ENCODE measurements around the gene DDA1. TPM values are rescaled to one million over a fixed set of nuclear protein-coding genes. Genes with fewer than 3 reads are reported as not detected.

Gene DDA1
- total RNA-seq, 6 experiments from 2014 or later, result 77.1 to 92.5 (median 83.4) TPM

GRCh38 chr19:17285415-17286135 lies 23.8 kb upstream of the DDA1 start:
- Mint-ChIP-seq H3K27me3 (ENCODE audit: insufficient read depth) (peaks cover 4% of the 10 kb centered on the region), H3K9me3 (no peaks in the 10 kb centered on the region), H3K4me1 (ENCODE audit: low read depth) (peaks cover 5% of the 10 kb centered on the region), H3K27ac (no peak overlapping the region), H3K4me3 (no peak overlapping the region), H3K36me3 (ENCODE audit: low read depth) (no peaks in the 10 kb centered on the region)
- DNase-seq, result no peak
- TF ChIP-seq CTCF (IDR thresholded peaks at IDR 0.05), result no peak

- Mint-ChIP-seq H3K4me1 (ENCODE audit: low read depth) (peaks cover 5% of the 10 kb centered on the region), H3K9me3 (no peaks in the 10 kb centered on the region), H3K27ac (no peak overlapping the region), H3K27me3 (ENCODE audit: insufficient read depth) (peaks cover 4% of the 10 kb centered on the region), H3K36me3 (ENCODE audit: low read depth) (no peaks in the 10 kb centered on the region), H3K4me3 (no peak overlapping the region)
- DNase-seq, result no peak
- no peak for TF ChIP-seq CTCF (IDR thresholded peaks at IDR 0.05)
These were observed 23.1 kb upstream of the DDA1 start for GRCh38 chr19:17286263-17286662.

GRCh38 chr19:17286752-17287151 lies 22.6 kb upstream of the DDA1 start:
- Mint-ChIP-seq H3K36me3 (ENCODE audit: low read depth) (no peaks in the 10 kb centered on the region), H3K4me1 (ENCODE audit: low read depth) (peaks cover 5% of the 10 kb centered on the region), H3K27me3 (ENCODE audit: insufficient read depth) (peaks cover 4% of the 10 kb centered on the region), H3K27ac (no peak overlapping the region), H3K9me3 (no peaks in the 10 kb centered on the region), H3K4me3 (no peak overlapping the region)
- TF ChIP-seq CTCF (IDR thresholded peaks at IDR 0.05), result no peak
- DNase-seq, result no peak

- Mint-ChIP-seq H3K4me3 (no peak overlapping the region), H3K4me1 (ENCODE audit: low read depth) (0 out of 2 replicates have a peak, but pooled peaks cover 4% of the 10 kb centered on the region), H3K27me3 (ENCODE audit: insufficient read depth) (no peaks in the 10 kb centered on the region), H3K9me3 (no peaks in the 10 kb centered on the region), H3K36me3 (ENCODE audit: low read depth) (no peaks in the 10 kb centered on the region), H3K27ac (no peak overlapping the region)
- DNase-seq, result peak; percentile 77
- peak; percentile 47 for TF ChIP-seq CTCF (IDR thresholded peaks at IDR 0.05)
These were observed 19.9 kb upstream of the DDA1 start for GRCh38 chr19:17289489-17289888.

GRCh38 chr19:17292301-17293074 lies 16.9 kb upstream of the DDA1 start:
- peak; percentile 90 for DNase-seq
- TF ChIP-seq CTCF (IDR thresholded peaks at IDR 0.05), result peak; percentile 76
- no peaks in the 10 kb centered on the region for H3K27me3 Mint-ChIP-seq (ENCODE audit: insufficient read depth)
- H3K4me3 Mint-ChIP-seq, result peak overlapping the region; percentile 88
- H3K36me3 Mint-ChIP-seq (ENCODE audit: low read depth), result no peaks in the 10 kb centered on the region
- H3K27ac Mint-ChIP-seq, result peak overlapping the region; percentile 79
- no peaks in the 10 kb centered on the region for H3K9me3 Mint-ChIP-seq
- H3K4me1 Mint-ChIP-seq (ENCODE audit: low read depth), result peaks cover 15% of the 10 kb centered on the region

Measured in HFFc6 (cell line).